HG03108 (cell line): ENCODE data around the gene COX6B1.
"Not testable (repeated sequence)": the region's sequence is repeated elsewhere in the genome, so short reads cannot be mapped to it uniquely, and the experiment has no call there.

ENCODE experiments used
- ATAC-seq: cut with Tn5 transposase; IDR thresholded peaks from one replicate; pipeline ENCODE4 v1.9.1; 2021; ENCODE audit warnings: moderate library complexity; ENCODE audit not compliant: unreplicated experiment

The COX6B1 gene

DNA sequence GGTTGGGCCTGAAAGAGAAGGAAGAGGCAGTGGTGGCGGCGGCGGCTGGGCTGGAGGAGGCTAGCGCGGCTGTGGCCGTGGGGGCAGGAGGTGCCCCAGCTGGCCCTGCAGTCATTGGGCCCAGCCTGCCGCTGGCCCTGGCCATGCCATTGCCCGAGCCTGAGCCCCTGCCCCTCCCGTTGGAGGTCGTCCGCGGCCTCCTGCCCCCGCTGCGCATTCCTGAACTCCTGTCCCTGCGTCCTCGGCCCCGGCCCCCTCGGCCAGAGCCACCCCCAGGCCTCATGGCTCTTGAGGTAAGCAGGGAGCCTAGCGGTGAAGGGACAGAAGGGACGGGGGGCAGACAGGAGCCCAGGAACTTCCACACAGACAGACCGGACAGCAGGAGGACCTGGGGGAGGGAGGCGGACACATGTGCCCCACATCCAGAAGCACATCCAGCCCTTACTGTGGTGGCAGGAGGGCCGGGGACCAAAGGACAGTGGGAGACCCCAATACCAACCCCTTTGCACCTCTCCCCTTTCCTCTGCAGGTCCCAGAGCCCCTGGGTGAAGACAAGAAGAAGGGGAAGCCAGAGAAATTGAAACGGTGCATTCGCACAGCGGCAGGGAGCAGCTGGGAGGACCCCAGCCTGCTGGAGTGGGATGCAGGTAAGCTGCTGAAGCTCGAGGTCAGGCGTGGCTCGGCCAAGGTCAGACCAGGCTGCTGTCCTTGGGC, 14.2 kb upstream of the COX6B1 start:
- no peak for ATAC-seq

DNA sequence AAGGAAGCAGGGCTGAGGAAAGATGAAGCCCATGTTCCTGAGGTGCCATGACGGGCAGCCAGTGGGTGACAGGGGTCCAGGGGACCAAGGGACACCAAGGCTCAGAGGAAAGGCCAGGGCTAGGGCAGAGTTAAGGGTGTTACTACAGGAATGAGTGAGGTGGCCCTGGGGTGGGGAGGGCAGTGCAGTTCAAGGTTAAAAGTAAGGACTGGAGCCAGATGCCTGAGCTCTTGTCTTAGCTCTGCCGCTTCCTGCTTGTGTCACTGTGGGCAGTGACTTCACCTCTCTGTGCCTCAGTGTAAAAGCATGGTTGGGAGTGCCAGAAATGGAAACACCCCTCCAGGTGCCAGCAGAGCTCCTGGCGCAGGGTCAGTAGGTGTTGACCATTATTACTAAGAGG, 11.5 kb upstream of the COX6B1 start:
- no peak for ATAC-seq

DNA sequence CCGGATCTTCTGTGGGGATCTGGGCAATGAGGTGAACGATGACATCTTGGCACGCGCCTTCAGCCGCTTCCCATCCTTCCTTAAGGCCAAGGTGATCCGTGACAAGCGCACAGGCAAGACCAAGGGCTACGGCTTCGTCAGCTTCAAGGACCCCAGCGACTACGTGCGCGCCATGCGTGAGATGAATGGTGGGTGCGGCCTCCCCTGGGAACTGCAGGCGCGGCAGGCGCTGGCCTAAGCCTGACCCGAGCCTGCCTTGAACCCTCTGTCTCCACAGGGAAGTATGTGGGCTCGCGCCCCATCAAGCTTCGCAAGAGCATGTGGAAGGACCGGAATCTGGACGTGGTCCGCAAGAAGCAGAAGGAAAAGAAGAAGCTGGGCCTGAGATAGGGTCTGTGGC, 11.0 kb upstream of the COX6B1 start:
- ATAC-seq, result no peak

DNA sequence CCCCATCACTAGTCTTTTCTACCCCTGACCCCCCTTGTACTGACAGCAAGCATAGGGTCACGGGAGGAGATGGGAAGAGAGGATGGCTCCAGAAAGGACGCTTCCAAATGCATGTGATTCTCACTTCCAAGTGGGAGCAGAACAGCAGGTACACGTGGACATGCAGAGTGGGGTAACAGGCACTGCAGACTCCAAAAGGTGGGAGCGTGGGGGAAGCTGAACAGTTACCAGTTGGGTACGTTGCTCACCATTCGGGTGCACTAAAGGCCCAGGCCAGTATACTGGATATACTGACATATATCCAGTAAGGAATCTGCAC, 8.8 kb upstream of the COX6B1 start:
- no peak for ATAC-seq

DNA sequence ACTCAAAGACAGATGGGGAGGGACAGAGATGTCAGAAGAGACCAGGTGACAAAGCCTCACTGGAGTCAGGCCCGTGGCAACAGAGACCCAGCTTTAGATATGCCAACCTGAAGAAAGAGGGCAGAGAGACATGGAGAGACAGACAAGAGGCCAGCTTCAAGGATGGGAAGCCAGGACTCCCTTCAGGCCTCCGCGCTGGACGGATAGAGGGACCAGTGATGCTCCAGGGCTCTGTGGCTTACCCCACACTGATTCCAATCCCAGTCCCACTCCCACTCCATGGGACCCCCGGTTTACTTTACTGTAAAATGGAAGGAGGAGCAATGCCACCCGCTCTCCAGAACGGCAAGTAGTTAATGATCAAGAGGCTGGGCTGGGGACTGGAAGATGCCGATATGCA, 8.3 kb upstream of the COX6B1 start:
- ATAC-seq, result no peak

DNA sequence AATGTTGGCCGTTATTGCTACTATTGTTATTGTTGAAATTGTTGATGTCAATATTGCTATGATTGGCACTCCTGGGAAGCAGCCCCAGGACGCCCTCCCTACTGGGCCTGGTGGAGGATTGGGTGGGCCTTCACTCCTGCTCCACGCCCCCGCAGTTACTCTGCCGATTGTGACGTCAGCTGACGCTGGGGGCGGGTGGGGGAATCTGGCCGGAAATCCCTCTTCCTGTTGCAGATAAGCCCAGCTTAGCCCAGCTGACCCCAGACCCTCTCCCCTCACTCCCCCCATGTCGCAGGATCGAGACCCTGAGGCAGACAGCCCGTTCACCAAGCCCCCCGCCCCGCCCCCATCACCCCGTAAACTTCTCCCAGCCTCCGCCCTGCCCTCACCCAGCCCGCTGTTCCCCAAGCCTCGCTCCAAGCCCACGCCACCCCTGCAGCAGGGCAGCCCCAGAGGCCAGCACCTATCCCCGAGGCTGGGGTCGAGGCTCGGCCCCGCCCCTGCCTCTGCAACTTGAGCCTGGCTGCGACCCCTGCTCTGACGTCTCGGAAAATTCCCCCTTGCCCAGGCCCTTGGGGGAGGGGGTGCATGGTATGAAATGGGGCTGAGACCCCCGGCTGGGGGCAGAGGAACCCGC, 6.5 kb upstream of the COX6B1 start, which contains the start of gene ETV2:
Gene ETV2, plus strand, starts transcription at position 231 of the 637 bp plus-strand sequence. CDS start 716 bp downstream, outside the sequence.
- no peak for ATAC-seq

DNA sequence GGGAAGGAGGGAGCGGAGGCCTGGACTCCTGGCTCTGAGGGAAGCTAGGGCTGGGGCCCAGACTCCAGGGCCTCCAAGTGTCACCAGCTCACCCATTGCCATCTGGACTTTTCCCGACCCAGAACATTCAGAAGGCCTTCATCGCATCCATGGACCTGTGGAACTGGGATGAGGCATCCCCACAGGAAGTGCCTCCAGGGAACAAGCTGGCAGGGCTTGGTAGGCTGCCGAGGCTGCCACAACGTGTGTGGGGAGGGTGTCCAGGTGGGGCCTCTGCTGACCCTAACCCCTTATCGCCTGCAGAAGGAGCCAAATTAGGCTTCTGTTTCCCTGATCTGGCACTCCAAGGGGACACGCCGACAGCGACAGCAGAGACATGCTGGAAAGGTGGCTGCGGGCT, 5.8 kb upstream of the COX6B1 start:
- ATAC-seq, result no peak

DNA sequence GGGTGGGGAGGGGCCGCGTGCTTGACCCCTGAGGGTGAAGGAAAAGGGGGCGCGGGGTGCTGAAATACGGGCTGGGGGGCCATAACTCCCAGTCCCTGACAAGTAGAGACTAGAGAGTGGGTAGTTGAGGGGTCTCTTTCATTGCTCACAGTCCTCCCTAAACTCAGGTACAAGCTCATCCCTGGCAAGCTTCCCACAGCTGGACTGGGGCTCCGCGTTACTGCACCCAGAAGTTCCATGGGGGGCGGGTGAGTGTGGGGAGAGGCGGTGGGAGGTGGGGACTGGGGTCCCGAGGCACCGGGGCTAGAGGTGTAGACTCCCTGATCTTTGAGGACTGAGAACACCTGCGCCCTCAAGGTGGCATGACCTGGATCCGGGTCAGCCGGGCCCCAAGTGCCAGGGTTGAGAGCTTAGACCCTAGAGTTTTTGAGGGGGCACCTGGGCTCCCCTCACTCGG, 5.3 kb upstream of the COX6B1 start:
- ATAC-seq, result no peak

DNA sequence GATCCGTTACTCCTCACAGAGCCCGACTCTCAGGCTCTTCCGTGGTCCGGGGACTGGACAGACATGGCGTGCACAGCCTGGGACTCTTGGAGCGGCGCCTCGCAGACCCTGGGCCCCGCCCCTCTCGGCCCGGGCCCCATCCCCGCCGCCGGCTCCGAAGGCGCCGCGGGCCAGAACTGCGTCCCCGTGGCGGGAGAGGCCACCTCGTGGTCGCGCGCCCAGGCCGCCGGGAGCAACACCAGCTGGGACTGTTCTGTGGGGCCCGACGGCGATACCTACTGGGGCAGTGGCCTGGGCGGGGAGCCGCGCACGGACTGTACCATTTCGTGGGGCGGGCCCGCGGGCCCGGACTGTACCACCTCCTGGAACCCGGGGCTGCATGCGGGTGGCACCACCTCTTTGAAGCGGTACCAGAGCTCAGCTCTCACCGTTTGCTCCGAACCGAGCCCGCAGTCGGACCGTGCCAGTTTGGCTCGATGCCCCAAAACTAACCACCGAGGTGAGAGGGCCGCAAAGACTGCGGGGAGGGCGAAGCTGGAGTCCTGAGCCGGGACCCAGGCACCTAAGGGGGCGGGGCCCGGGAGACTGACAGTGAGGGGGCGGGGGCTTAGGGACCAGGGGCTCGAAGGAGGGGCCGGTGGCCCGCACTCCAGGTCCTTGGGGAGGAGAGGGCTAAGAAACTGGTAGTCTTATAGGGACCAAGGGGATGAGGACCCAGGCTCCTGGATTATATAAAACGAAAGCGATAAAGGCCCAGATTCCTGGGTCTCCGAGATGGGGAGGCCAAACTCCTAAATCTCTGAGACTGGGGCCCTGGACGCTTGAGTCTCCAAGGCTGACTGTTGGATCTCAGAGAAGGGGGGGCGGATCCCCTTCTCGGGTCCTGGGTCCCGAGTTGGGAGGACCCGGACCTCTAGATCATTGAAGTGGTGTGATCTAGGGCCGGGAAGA, 4.6 kb upstream of the COX6B1 start:
- peak; percentile 28 for ATAC-seq

DNA sequence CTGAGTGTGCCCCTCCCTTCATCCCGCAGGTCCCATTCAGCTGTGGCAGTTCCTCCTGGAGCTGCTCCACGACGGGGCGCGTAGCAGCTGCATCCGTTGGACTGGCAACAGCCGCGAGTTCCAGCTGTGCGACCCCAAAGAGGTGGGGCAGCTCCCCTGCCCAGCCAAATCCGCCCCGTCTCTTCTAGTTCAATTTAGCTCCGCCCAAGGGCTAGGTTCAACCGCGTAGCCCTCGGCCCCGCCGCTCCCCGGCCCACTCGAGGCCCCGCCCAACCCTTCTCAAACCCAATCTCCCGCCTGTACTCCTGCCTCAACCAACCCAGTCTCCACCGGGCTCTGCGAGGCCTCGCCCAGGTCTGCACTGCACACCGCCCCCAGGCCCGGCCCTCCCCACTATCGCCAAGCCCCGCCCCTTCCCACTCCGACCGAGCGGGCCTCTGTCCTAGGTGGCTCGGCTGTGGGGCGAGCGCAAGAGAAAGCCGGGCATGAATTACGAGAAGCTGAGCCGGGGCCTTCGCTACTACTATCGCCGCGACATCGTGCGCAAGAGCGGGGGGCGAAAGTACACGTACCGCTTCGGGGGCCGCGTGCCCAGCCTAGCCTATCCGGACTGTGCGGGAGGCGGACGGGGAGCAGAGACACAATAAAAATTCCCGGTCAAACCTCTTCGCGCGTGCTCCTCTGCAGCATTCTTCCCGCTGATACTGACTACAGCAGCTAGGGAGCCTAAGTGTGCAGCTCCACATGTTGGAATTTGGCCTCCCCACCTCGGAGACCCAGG, 3.7 kb upstream of the COX6B1 start:
- peak; percentile 66 for ATAC-seq

DNA sequence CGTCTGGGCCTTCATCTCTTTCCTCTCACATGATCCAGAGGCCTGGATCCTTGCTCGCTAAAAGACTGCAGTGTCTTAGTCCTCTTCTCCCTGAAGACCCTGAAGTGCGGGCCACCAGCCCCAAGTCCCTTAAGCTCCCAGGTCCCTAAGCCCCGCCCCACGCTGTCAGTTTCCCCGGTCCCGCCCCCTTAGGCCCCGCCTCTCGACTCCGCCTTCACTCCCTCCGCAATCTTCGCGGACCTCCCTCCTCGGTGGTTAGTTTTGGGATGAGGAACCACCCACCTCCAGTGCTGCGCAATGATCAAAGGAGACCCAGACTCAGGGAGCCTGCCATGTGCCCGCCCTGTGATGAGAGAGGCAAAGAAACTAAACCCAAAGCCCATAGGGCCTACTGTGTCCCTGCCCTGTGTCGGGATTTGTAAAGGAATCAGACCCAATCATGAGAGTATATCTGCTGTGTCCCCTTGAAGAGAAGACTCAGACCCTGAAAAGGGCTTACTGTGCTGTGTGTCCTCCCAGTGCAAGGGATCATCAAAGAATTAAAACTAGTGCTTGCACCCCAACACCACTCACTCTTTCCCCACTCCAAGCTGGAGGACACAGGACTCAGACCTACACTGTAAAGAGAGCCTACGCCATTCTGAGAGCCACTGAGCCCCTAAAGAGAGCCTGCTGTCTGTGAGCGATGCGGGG, 3.0 kb upstream of the COX6B1 start:
- ATAC-seq, result no peak

DNA sequence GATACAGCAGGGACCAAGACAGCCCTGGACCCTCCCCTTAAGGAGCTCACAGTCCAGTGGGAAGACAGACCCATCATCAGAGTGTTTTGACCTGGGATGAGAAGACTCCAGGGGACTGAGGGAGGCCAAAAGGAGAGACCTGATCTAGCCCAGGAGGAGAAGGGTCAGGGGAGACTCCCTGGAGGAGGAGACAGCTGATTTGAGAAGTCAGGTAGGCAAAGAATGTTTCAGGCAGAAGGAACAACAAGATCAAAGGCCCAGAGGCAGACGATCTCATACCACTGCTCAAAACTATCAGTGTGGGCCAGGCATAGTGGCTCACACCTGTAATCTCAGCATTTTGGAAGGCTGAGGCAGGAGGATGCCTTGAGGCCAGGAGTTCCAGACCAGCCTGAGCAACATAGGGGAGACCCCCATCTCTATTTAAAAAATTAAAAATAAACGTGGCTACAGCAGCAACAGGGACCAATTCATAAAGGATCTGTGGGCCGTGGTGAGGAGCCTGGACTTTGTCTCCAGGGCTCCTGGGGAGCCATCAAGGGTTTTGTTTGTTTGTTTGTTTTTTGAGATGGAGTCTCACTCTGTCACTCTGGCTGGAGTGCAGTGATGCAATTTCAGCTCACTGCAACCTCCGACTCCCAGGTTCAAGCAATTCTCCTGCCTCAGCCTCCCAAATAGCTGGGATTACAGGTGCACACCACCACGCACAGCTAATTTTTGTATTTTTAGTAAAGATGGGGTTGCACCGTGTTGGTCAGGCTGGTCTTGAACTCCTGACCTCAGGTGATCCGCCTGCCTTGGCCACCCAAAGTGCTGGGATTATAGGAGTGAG, 2.2 kb upstream of the COX6B1 start:
- no peak for ATAC-seq

DNA sequence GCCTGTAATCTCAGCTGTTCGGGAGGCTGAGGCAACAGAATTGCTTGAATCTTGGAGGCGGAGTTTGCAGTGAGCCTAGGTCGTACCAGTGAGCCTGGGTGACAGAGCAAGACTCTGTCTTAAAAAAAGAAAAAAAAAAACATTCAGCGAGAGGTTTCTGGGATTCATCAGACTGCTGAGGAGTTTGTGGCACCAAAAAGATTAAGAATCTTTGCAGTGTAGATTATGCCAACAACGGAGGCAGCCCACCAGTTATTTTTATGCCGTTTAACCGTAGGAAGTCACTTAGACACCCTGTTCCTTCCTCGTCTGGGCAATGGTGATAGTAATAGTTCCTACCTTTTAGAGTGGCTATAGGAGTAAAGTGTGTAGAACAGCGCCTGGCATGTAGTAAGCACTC, 2.5 kb downstream of the COX6B1 start:
- no peak for ATAC-seq

DNA sequence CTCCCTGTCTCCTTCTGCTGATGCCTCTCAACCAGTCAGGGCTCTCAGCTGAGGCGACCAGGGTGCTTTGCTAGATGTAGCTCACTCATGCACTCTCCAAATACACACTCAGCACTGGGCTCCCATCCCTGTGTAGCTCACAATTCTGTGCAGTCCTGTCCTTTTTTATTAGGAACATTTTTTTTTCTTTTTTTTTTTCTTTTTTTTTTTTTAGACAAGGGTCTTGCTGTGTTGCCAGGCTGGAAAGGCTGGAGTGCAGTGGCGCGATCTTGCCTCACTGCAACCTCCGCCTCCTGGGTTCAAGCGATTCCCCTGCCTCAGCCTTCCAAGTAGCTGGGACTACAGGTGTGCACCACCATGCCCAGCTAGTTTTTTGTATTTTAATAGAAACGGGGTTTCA, 6.7 kb downstream of the COX6B1 start:
- not testable (repeated sequence) for ATAC-seq

DNA sequence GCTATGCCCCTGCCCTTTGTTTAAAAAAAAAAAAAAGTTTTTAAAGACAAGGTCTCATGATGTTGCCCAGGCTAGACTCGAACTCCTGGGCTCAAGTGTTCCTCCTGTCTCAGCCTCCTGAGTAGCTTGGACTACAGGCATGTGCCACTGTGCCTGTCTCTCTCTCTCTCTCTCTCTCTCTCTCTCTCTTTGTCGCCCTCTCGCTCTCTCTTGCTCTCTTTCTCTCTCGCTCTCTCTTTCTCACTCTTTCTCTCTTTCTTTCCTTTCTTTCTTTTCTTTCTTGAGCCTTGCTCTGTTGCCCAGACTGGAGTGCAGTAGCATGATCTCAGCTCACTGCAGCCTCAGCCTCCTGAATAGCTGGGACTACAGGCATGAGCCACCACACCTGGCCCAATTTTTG, 7.5 kb downstream of the COX6B1 start:
- ATAC-seq, result no peak

DNA sequence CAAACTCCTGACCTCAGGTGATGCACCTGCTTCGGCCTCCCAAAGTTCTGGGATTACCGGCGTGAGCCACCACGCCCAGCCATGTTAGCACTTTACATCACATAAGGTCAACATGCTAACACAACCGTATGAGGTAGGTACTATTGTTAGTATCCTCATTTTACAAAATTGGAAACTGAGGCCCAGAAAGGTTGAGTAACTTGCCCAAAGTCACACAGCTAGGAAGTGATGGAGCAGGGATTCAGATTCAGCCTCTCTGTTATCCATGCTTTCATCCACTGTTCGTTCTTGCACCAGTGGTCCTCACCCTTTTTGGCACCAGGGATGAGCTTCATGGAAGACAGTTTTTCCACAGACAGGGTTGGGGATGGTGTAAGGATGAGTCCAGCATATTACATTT, 8.6 kb downstream of the COX6B1 start:
- ATAC-seq, result no peak

DNA sequence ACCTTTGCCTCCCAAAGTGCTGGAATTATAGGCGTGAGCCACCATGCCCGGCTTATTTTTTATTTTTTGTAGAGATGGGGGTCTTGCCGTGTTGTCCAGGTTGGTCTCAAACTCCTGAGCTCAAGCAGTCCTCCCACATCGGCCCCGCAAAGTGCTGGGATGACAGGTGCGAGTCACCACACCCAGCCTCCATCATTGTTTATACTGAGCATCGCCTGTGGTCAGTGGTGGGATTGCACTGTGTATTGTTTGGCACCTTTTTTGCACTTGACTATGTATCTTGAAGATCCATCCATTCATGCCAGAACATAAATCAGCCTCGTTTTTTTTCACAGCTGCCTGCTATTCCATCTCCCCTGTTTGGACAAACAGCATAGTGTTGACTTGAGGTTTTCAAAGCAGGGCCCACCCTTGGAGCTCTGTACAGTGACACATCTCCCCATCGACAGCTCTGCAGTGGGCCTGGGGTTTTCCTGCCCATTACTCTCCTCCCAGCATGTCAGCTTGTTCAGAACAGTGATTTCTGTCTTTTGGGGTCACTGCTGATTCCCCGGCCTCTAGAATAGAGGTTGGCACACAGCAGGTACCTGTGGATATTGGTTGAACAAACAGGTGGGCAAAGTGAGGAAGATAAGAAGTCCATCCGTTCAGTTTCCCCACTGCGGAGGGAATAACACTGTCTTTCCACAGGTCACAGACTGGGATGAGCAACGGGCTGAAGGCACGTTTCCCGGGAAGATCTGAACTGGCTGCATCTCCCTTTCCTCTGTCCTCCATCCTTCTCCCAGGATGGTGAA, 10.0 kb downstream of the COX6B1 start:
- no peak for ATAC-seq

DNA sequence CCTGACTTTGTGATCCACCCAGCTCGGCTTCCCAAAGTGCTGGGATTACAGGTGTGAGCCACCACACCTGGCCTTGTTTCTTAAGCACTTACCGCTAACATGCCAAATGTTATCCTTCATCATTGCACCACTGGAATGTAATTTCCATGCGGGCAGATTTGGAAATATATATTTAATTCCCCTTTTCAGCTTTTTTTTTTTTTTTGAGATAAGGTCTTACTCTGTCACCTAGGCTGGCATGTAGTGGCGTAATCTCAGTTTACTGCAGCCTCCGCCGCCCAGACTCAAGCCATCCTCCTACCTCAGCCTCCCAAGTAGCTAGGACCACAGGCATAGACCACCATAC, 13.8 kb downstream of the COX6B1 start:
- no peak for ATAC-seq

DNA sequence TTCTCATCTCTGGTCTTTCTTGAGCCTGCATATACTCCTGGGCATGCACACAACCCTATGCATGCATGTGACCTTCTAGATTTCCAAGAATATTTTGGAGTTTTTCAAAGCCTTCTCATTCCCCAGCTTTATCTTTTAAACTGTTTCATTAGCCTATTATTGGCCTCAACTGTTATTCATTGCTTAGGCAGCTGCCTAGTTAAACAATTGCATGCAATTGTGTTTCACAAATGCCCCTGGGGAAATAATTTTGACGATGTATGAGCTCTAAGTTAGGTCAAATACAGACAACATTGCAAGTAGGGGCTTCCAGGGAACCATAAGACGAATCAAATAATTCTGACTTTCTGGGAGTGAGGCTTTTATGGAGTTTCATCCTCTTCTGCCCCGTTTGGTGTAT, 15.9 kb downstream of the COX6B1 start:
- ATAC-seq, result no peak
